HEK293 (cell line): ENCODE results near the gene POLH.

Experiments used
- CTCF ChIA-PET: fragments of 350-600 bp; formaldehyde crosslinking; extraction: SDS; loops from one replicate; lab custom pipeline; 2021; ENCODE audit warnings: antibody characterized with exemption; lab: Yijun Ruan, JAX
- POLR2A ChIA-PET: fragments of 300-600 bp; formaldehyde crosslinking; extraction: SDS; loops from one replicate; lab custom pipeline; 2020; ENCODE audit warnings: antibody characterized with exemption, inconsistent platforms; lab: Yijun Ruan, JAX
- H3K27ac ChIP-seq: fragments of 200-500 bp; sonication (Bioruptor generic); 2 replicates; pipeline ENCODE4 v1.5.1; 2014; ENCODE audit warnings: low read depth, low read length, control low read depth, inconsistent platforms; ENCODE audit errors: extremely low read depth
- H3K36me3 ChIP-seq, 2 experiments: fragments of 200-500 bp in 1 of 2; sonication (Bioruptor generic) in 1 of 2; 1 replicate in 1 of 2; 2 replicates in 1 of 2; pipeline ENCODE4 v1.5.1; 2014 to 2017; ENCODE audit warnings: inconsistent platforms in 2 of 2, low read length in 2 of 2; ENCODE audit not compliant: control insufficient read depth in 2 of 2, insufficient read depth in 1 of 2
- H3K4me1 ChIP-seq: fragments of 200-500 bp; sonication (Bioruptor generic); 2 replicates; pipeline ENCODE4 v1.5.1; 2014; ENCODE audit warnings: mild to moderate bottlenecking, low read length, inconsistent platforms; ENCODE audit not compliant: control insufficient read depth, insufficient read depth
- H3K4me3 ChIP-seq: 2 replicates; pipeline ENCODE4 v1.5.1; 2011; ENCODE audit warnings: low read depth, mild to moderate bottlenecking, control low read depth, low read length, moderate library complexity
- H3K9me3 ChIP-seq: fragments of 200-500 bp; sonication (Bioruptor generic); 2 replicates; pipeline ENCODE4 v1.5.1; 2014; ENCODE audit warnings: low read depth, low read length, inconsistent platforms; ENCODE audit not compliant: control insufficient read depth, insufficient read depth
- ELK4 ChIP-seq: IDR thresholded peaks from 2 replicates; pipeline ENCODE4 v1.6.1; 2011; ENCODE audit warnings: mild to moderate bottlenecking, low read depth, low read length, borderline replicate concordance
- PATZ1 ChIP-seq: fragments of 450-650 bp; formaldehyde crosslinking; IDR thresholded peaks from 2 replicates; pipeline ENCODE4 v1.5.1; 2016; ENCODE audit warnings: missing biosample characterization, missing genetic modification characterization
- PRDM1 ChIP-seq: fragments of 450-650 bp; formaldehyde crosslinking; IDR thresholded peaks from 2 replicates; pipeline ENCODE4; 2016; ENCODE audit warnings: missing biosample characterization, missing genetic modification characterization
- TRIM28 ChIP-seq: IDR thresholded peaks from 2 replicates; pipeline ENCODE4 v1.6.1; 2011; ENCODE audit warnings: low read length, control low read depth, borderline replicate concordance
- YY2 ChIP-seq: fragments of 450-650 bp; formaldehyde crosslinking; IDR thresholded peaks from 2 replicates; pipeline ENCODE4 v1.5.1; 2016; ENCODE audit warnings: missing biosample characterization, missing genetic modification characterization
- ZBTB48 ChIP-seq: fragments of 450-650 bp; formaldehyde crosslinking; IDR thresholded peaks from 2 replicates; pipeline ENCODE4 v1.5.1; 2016; ENCODE audit warnings: missing biosample characterization, missing genetic modification characterization
- ZFP3 ChIP-seq: fragments of 450-650 bp; formaldehyde crosslinking; IDR thresholded peaks from 2 replicates; pipeline ENCODE4 v1.5.1; 2016; ENCODE audit warnings: low read depth, missing biosample characterization, missing genetic modification characterization
- ZNF211 ChIP-seq: fragments of 450-650 bp; formaldehyde crosslinking; IDR thresholded peaks from 2 replicates; pipeline ENCODE4 v1.5.1; 2016; ENCODE audit warnings: low read depth, missing biosample characterization, missing genetic modification characterization
- ZNF248 ChIP-seq: fragments of 450-650 bp; formaldehyde crosslinking; IDR thresholded peaks from 2 replicates; pipeline ENCODE4 v1.5.1; 2017; ENCODE audit warnings: missing biosample characterization, missing genetic modification characterization
- ZNF549 ChIP-seq: fragments of 450-650 bp; IDR thresholded peaks from 2 replicates; pipeline ENCODE4 v1.5.1; 2018; ENCODE audit warnings: missing biosample characterization, missing genetic modification characterization, mild to moderate bottlenecking, inconsistent platforms, moderate library complexity
- ZNF623 ChIP-seq: fragments of 450-650 bp; formaldehyde crosslinking; IDR thresholded peaks from 2 replicates; pipeline ENCODE4 v1.5.1; 2016; ENCODE audit warnings: missing biosample characterization, missing genetic modification characterization
- ZNF670 ChIP-seq: fragments of 450-650 bp; formaldehyde crosslinking; IDR thresholded peaks from 2 replicates; pipeline ENCODE4 v1.5.1; 2016; ENCODE audit warnings: missing biosample characterization, missing genetic modification characterization, low read depth
- ZNF701 ChIP-seq: fragments of 450-650 bp; formaldehyde crosslinking; IDR thresholded peaks from 2 replicates; pipeline ENCODE4 v1.5.1; 2016; ENCODE audit warnings: missing biosample characterization, missing genetic modification characterization
- ZNF792 ChIP-seq: fragments of 450-650 bp; formaldehyde crosslinking; IDR thresholded peaks from 2 replicates; pipeline ENCODE4 v1.5.1; 2016; ENCODE audit warnings: missing biosample characterization, missing genetic modification characterization
- TF ChIP-seq, protein P1 (sequence below): fragments of 450-650 bp; formaldehyde crosslinking; IDR thresholded peaks from 2 replicates; pipeline ENCODE4 v1.5.1; 2016; ENCODE audit warnings: missing biosample characterization, missing genetic modification characterization
- TF ChIP-seq, protein P2 (sequence below): fragments of 450-650 bp; formaldehyde crosslinking; IDR thresholded peaks from 2 replicates; pipeline ENCODE4 v1.5.1; 2016; ENCODE audit warnings: missing biosample characterization, missing genetic modification characterization, low read depth

The POLH gene

DNA sequence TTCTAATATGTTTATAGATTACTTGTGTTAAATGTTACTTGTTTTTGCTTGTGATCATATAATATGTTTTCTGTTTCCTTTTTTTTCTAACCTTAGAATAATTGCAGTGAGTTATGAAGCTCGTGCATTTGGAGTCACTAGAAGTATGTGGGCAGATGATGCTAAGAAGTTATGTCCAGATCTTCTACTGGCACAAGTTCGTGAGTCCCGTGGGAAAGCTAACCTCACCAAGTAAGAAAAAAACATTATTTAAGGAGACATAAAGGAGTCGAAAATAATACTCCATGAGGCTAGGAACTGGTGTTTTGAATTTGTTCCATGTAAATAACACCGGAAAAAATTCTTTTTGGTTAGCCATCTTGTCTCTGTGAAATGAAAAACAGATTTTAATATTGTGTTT, 6.9 kb downstream of the POLH start:
- ChIA-PET CTCF (interaction anchor here (1.2 kb wide), 1 partner anchor 25 kb away, joined by 9 read pairs; no protein-coding TSS in a partner anchor), POLR2A (interaction anchor here (0.5 kb wide), 1 partner anchor 15 kb away, joined by 5 read pairs; no protein-coding TSS in a partner anchor)
- 0 out of 2 replicates have a peak, but pooled peaks cover 4% of the 10 kb centered on the region for H3K4me1 ChIP-seq
- H3K9me3 ChIP-seq = no peaks in the 10 kb centered on the region
- no peak for TF ChIP-seq ELK4
- TF ChIP-seq, protein P1, sequence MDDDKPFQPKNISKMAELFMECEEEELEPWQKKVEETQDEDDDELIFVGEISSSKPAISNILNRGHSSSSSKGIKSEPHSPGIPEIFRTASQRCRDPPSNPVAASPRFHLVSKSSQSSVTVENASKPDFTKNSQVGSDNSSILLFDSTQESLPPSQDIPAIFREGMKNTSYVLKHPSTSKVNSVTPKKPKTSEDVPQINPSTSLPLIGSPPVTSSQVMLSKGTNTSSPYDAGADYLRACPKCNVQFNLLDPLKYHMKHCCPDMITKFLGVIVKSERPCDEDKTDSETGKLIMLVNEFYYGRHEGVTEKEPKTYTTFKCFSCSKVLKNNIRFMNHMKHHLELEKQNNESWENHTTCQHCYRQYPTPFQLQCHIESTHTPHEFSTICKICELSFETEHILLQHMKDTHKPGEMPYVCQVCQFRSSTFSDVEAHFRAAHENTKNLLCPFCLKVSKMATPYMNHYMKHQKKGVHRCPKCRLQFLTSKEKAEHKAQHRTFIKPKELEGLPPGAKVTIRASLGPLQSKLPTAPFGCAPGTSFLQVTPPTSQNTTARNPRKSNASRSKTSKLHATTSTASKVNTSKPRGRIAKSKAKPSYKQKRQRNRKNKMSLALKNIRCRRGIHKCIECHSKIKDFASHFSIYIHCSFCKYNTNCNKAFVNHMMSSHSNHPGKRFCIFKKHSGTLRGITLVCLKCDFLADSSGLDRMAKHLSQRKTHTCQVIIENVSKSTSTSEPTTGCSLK (tag by site-specific recombination) = no peak
- no peak for TF ChIP-seq ZNF211 (tag by site-specific recombination)
- TF ChIP-seq, protein P2, sequence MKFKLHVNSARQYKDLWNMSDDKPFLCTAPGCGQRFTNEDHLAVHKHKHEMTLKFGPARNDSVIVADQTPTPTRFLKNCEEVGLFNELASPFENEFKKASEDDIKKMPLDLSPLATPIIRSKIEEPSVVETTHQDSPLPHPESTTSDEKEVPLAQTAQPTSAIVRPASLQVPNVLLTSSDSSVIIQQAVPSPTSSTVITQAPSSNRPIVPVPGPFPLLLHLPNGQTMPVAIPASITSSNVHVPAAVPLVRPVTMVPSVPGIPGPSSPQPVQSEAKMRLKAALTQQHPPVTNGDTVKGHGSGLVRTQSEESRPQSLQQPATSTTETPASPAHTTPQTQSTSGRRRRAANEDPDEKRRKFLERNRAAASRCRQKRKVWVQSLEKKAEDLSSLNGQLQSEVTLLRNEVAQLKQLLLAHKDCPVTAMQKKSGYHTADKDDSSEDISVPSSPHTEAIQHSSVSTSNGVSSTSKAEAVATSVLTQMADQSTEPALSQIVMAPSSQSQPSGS = no peak
- TF ChIP-seq PRDM1 (tag by site-specific recombination) = no peak
- TF ChIP-seq, all 188 proteins: peak for 0
- H3K27ac ChIP-seq = no peak overlapping the region
- peaks cover 48 to 58% of the 10 kb centered on the region in 2 experiments for H3K36me3 ChIP-seq
- no peak overlapping the region for H3K4me3 ChIP-seq

- Histone ChIP-seq H3K36me3 (peaks cover 68 to 72% of the 10 kb centered on the region in 2 experiments), H3K27ac (no peak overlapping the region), H3K4me1 (no peaks in the 10 kb centered on the region), H3K9me3 (no peaks in the 10 kb centered on the region), H3K4me3 (no peak overlapping the region)
- POLR2A ChIA-PET = interaction anchor here (1.0 to 1.3 kb wide), 2 partner anchors 14 to 45 kb away, joined by 3 to 5 read pairs; partner anchors contain the start of gene GTPBP2
- CTCF ChIA-PET = interaction anchor here (0.7 kb wide), 1 partner anchor 23 kb away, joined by 3 read pairs; no protein-coding TSS in a partner anchor
- TF ChIP-seq YY2 (no peak), ZFP3 (tag by site-specific recombination) (no peak), ZNF549 (tag by site-specific recombination) (no peak), ZNF623 (tag by site-specific recombination) (no peak), ZBTB48 (no peak), PATZ1 (tag by site-specific recombination) (no peak), ZNF701 (tag by site-specific recombination) (no peak), ZNF792 (no peak), ZNF248 (no peak), ZNF670 (no peak), TRIM28 (no peak)
Measured at GRCh38 chr6:43584892-43585570, 9.0 kb downstream of the POLH start.
